ENCODE data around the gene RAB3B.
"Not testable (repeated sequence)": the region's sequence is repeated elsewhere in the genome, so short reads cannot be mapped to it uniquely, and the experiment has no call there.

Gene RAB3B

GRCh38 chr1:51897699-51898031 is 92.8 kb downstream of the RAB3B start:
- intact Hi-C loops (cut with DNase I; ENCODE audit: low total_unique reads) = no loop called here

GRCh38 chr1:51894748-51895147 is 95.8 kb downstream of the RAB3B start:
- H3K9me3 ChIP-seq, H3K27ac ChIP-seq, H3K36me3 ChIP-seq, H3K4me3 ChIP-seq, H3K4me1 ChIP-seq, DNase-seq: not testable (repeated sequence)
- intact Hi-C loops (cut with DNase I; ENCODE audit: low total_unique reads) = loop anchor here (5.0 kb wide), 1 partner anchor 108 kb away; no protein-coding TSS in a partner anchor
- H3K27me3 ChIP-seq = peaks cover 0 to 45% of the 10 kb centered on the region in 2 donors

More at GRCh38 chr1:51897699-51898031, 92.8 kb downstream of the RAB3B start:
- no peak overlapping the region for H3K27ac ChIP-seq
- TF ChIP-seq, protein P1, sequence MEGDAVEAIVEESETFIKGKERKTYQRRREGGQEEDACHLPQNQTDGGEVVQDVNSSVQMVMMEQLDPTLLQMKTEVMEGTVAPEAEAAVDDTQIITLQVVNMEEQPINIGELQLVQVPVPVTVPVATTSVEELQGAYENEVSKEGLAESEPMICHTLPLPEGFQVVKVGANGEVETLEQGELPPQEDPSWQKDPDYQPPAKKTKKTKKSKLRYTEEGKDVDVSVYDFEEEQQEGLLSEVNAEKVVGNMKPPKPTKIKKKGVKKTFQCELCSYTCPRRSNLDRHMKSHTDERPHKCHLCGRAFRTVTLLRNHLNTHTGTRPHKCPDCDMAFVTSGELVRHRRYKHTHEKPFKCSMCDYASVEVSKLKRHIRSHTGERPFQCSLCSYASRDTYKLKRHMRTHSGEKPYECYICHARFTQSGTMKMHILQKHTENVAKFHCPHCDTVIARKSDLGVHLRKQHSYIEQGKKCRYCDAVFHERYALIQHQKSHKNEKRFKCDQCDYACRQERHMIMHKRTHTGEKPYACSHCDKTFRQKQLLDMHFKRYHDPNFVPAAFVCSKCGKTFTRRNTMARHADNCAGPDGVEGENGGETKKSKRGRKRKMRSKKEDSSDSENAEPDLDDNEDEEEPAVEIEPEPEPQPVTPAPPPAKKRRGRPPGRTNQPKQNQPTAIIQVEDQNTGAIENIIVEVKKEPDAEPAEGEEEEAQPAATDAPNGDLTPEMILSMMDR (IDR thresholded peaks at IDR 0.05) = no peak
- no peaks in the 10 kb centered on the region for H3K36me3 ChIP-seq
- H3K4me1 ChIP-seq = peaks cover 0 to 6% (median 0%) of the 10 kb centered on the region in 4 donors
- H3K27me3 ChIP-seq = peaks cover 0 to 32% of the 10 kb centered on the region in 2 donors
- H3K4me3 ChIP-seq = no peak overlapping the region
- H3K9me3 ChIP-seq = no peaks in the 10 kb centered on the region
- no peak for DNase-seq

- Histone ChIP-seq H3K4me3 (peak within 1 kb of the TSS; percentile 93 to 99), H3K27ac (peak within 1 kb of the TSS; percentile 98 to 99), H3K9me3 (no peaks in the 10 kb centered on the region), H3K36me3 (no peaks in the 10 kb centered on the region), H3K27me3 (peaks cover 0 to 2% of the 10 kb centered on the region in 2 donors), H3K4me1 (peaks cover 0 to 38% (median 23%) of the 10 kb centered on the region in 4 donors)
- DNase-seq = peak; percentile 100
- intact Hi-C loops (cut with DNase I; ENCODE audit: low total_unique reads) = no loop called here
- TF ChIP-seq, protein P1 (IDR thresholded peaks at IDR 0.05) = peak in 1 of 2 experiments; percentile 5
Observed at GRCh38 chr1:51878616-51879336, 111.7 kb downstream of the RAB3B start, which contains the start of gene NRDC. Gene NRDC, minus strand, starts transcription at chr1:51878727. Its CDS starts 112 bp downstream, at chr1:51878615.

- peaks cover 0 to 42% (median 23%) of the 10 kb centered on the region in 4 donors for H3K4me1 ChIP-seq
- H3K9me3 ChIP-seq = no peaks in the 10 kb centered on the region
- H3K4me3 ChIP-seq = peak overlapping the region; percentile 93 to 99
- TF ChIP-seq, protein P1 (IDR thresholded peaks at IDR 0.05) = no peak
- no peaks in the 10 kb centered on the region for H3K36me3 ChIP-seq
- H3K27me3 ChIP-seq = no peaks in the 10 kb centered on the region
- peak overlapping the region; percentile 98 to 99 for H3K27ac ChIP-seq
- DNase-seq = no peak
- intact Hi-C loops (cut with DNase I; ENCODE audit: low total_unique reads) = no loop called here
Observed at GRCh38 chr1:51878308-51878615, 112.2 kb downstream of the RAB3B start.

GRCh38 chr1:51877434-51878307 is 112.8 kb downstream of the RAB3B start:
- H3K9me3 ChIP-seq = no peaks in the 10 kb centered on the region
- no peaks in the 10 kb centered on the region for H3K36me3 ChIP-seq
- peaks cover 0 to 42% (median 26%) of the 10 kb centered on the region in 4 donors for H3K4me1 ChIP-seq
- no peak for DNase-seq
- intact Hi-C loops (cut with DNase I; ENCODE audit: low total_unique reads) = no loop called here
- H3K27me3 ChIP-seq = no peaks in the 10 kb centered on the region
- TF ChIP-seq, protein P1 (IDR thresholded peaks at IDR 0.05) = no peak
- peak overlapping the region; percentile 98 to 99 for H3K27ac ChIP-seq
- peak overlapping the region; percentile 93 to 99 for H3K4me3 ChIP-seq

DNA sequence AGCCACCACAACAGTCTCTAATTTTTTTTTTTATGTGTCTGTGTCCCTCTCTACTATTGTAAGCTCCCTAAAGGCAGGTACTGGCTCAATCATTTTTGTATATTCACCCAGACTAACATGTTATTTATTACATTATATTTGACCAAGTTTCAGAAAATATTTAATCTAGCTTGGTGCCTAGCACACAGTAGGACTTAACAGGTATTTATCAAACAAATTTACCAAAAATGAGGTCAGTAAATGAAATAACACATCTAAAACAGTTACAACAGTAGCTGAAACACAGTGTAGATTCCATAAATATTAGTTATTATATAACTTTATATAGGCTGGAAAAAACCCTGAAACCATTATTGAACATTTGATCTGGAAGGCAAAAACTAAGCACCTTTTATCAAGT is 114.7 kb downstream of the RAB3B start:
- no peak for DNase-seq
- peak overlapping the region in 1 of 2 donors; percentile 93 for H3K4me3 ChIP-seq
- H3K36me3 ChIP-seq = peaks cover 0 to 5% (median 0%) of the 10 kb centered on the region in 3 donors
- H3K9me3 ChIP-seq = no peaks in the 10 kb centered on the region
- intact Hi-C loops (cut with DNase I; ENCODE audit: low total_unique reads) = no loop called here
- H3K27ac ChIP-seq = no peak overlapping the region
- TF ChIP-seq, protein P1 (IDR thresholded peaks at IDR 0.05) = no peak
- H3K27me3 ChIP-seq = no peaks in the 10 kb centered on the region
- peaks cover 0 to 60% (median 32%) of the 10 kb centered on the region in 4 donors for H3K4me1 ChIP-seq
